Measurements from ENCODE around the gene FIGNL2. TPM values are rescaled to one million over a fixed set of nuclear protein-coding genes. Genes with fewer than 3 reads are reported as not detected.
"Not testable (repeated sequence)": the region's sequence is repeated elsewhere in the genome, so short reads cannot be mapped to it uniquely, and the experiment has no call there.

Gene FIGNL2
- total RNA-seq, 1 experiment from 2014 or later = not detected

DNA sequence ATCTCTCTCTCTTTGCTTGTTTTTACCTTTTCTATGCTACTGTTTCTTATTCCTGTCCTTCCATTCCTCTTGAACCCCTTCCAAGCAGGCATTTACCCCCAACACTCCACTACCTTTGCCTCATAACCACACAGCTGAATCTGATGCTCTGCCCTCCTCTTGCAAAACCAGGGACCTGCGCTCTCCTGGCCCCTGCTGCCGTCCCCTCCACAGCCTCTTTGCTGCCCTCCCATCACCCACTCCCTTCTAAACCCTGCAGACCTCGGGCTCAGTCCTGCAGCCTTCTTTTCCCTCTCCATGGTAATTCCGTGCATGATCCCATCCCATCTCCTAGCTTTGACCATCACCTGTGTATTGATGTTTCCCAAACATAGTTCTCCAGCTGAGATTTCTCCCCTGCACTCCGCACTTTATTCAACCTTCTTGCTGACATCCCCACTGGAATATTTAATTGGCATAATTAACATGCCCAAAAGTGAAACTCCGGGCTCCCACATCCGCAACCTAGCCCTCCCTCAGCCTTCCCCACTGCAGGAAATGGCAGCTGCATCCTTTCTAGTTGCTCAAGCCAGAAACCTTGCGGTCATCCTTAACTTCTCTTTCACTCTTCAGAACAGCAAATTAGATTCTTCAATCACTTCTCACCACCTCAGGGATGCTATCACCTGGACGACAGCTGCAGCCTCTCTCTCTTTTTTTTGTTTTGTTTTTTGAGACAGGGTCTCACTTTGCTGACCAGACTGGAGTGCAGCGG, 16.0 kb downstream of the FIGNL2 start:
- intact Hi-C loops (cut with micrococcal nuclease) = loop anchor here (5.0 kb wide), 1 partner anchor 45 kb away; no protein-coding TSS in a partner anchor
- Histone ChIP-seq H3K27me3 (ENCODE audit: low read length) (0 out of 2 replicates have a peak, but pooled peaks cover 4% of the 10 kb centered on the region), H3K9ac (ENCODE audit: low read length) (no peak overlapping the region), H3K36me3 (ENCODE audit: low read depth, low read length) (no peaks in the 10 kb centered on the region), H3K4me1 (ENCODE audit: insufficient read depth, low read length) (peaks cover 18% of the 10 kb centered on the region), H2AFZ (ENCODE audit: low read length) (no peak overlapping the region), H3K27ac (ENCODE audit: low read length) (no peak overlapping the region), H4K20me1 (ENCODE audit: low read length) (no peaks in the 10 kb centered on the region), H3F3A (ENCODE audit: low read length, unreplicated experiment) (no peaks in the 10 kb centered on the region), H3K79me2 (ENCODE audit: low read length) (no peaks in the 10 kb centered on the region), H3K9me2 (replicated peaks; ENCODE audit: low read length) (no peaks in the 10 kb centered on the region), H3K4me2 (ENCODE audit: low read length) (peak overlapping the region; percentile 44), H3K9me3 (ENCODE audit: low read length) (no peaks in the 10 kb centered on the region), H3K4me3 (ENCODE audit: low read length) (no peak overlapping the region)
- ChIA-PET POLR2A (ENCODE audit: unreplicated experiment) (interaction anchor here (0.5 to 1.0 kb wide), 2 partner anchors 12 to 46 kb away, joined by 3 to 6 read pairs; no protein-coding TSS in a partner anchor), CTCF (no interaction called here)
- no TSS peak for BruUV-seq (replicated peaks)
- no peak for ATAC-seq
- no peak for TF ChIP-seq EZH2 (IDR thresholded peaks at IDR 0.05; ENCODE audit: low read length, unreplicated experiment)
- no peak for DNase-seq

DNA sequence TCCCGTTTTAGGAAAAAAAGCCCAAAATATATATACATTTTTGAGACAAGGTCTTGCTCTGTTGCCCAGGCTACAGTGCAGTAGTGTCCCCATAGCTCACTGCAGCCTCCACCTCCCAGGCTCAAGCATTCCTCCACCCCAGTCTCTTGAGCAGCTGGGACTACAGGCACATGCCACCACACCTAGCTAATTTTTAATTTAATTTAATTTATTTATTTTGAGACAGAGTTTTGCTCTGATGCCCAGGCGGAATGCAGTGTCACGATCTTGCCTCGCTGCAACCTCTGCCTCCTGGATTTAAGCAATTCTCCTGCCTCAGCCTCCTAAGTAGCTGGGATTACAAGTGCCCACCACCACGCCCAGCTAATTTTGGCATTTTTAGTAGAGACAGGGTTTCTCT, 16.7 kb downstream of the FIGNL2 start:
- not testable (repeated sequence) for H3K4me3 ChIP-seq (ENCODE audit: low read length); H3K4me2 ChIP-seq (ENCODE audit: low read length); H3K27me3 ChIP-seq (ENCODE audit: low read length); H3K27ac ChIP-seq (ENCODE audit: low read length); H3K9me2 ChIP-seq (replicated peaks; ENCODE audit: low read length); H3K9me3 ChIP-seq (ENCODE audit: low read length); BruUV-seq (replicated peaks); ATAC-seq; H3K9ac ChIP-seq (ENCODE audit: low read length); H3K36me3 ChIP-seq (ENCODE audit: low read depth, low read length); H3K79me2 ChIP-seq (ENCODE audit: low read length); DNase-seq; H2AFZ ChIP-seq (ENCODE audit: low read length); H3F3A ChIP-seq (ENCODE audit: low read length, unreplicated experiment); H4K20me1 ChIP-seq (ENCODE audit: low read length)
- CTCF ChIA-PET = interaction anchor here (1.0 kb wide), 1 partner anchor 11 kb away, joined by 3 read pairs; no protein-coding TSS in a partner anchor
- POLR2A ChIA-PET (ENCODE audit: unreplicated experiment) = interaction anchor here (0.5 to 1.0 kb wide), 3 partner anchors 11 to 46 kb away, joined by 3 to 6 read pairs (median 5); no protein-coding TSS in a partner anchor
- intact Hi-C loops (cut with micrococcal nuclease) = loop anchor here (5.0 kb wide), 1 partner anchor 45 kb away; no protein-coding TSS in a partner anchor
- peaks cover 23% of the 10 kb centered on the region for H3K4me1 ChIP-seq (ENCODE audit: insufficient read depth, low read length)

DNA sequence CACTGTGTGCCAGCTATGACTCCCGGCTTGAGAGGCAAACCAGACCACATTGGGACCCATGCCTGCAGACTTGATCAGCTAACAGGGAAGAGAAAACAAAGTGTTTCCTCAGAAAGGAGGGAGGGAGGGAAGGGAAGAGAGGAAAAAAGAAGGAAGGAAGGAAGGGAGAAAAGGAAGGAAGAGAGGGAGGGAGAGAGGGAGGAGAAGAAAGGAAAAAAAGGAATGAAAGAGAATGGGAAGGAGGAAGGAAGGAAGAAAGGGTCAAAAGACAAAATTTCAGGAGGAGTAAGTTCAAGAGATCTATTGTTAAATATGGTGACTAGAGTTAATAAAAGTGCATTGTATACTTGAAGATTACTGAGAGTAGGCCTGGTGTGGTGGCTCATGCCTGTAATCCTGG, 18.9 kb downstream of the FIGNL2 start:
- Histone ChIP-seq H2AFZ (ENCODE audit: low read length) (no peak overlapping the region), H3K4me3 (ENCODE audit: low read length) (no peak overlapping the region), H3K27ac (ENCODE audit: low read length) (no peak overlapping the region), H3K27me3 (ENCODE audit: low read length) (0 out of 2 replicates have a peak, but pooled peaks cover 4% of the 10 kb centered on the region), H3K9me3 (ENCODE audit: low read length) (no peaks in the 10 kb centered on the region), H3K9me2 (replicated peaks; ENCODE audit: low read length) (no peaks in the 10 kb centered on the region), H3K36me3 (ENCODE audit: low read depth, low read length) (no peaks in the 10 kb centered on the region), H4K20me1 (ENCODE audit: low read length) (no peaks in the 10 kb centered on the region), H3K4me1 (ENCODE audit: insufficient read depth, low read length) (peaks cover 20% of the 10 kb centered on the region), H3K79me2 (ENCODE audit: low read length) (no peaks in the 10 kb centered on the region), H3K4me2 (ENCODE audit: low read length) (no peak overlapping the region), H3F3A (ENCODE audit: low read length, unreplicated experiment) (no peaks in the 10 kb centered on the region), H3K9ac (ENCODE audit: low read length) (no peak overlapping the region)
- CTCF ChIA-PET = interaction anchor here (0.6 kb wide), 2 partner anchors 45 to 1043 kb away, joined by 5 to 6 read pairs; no protein-coding TSS in a partner anchor
- intact Hi-C loops (cut with micrococcal nuclease) = loop anchor here (5.0 to 10.0 kb wide), 2 partner anchors 48 to 565 kb away; no protein-coding TSS in a partner anchor
- DNase-seq = no peak
- POLR2A ChIA-PET (ENCODE audit: unreplicated experiment) = no interaction called here
- no peak for ATAC-seq
- TF ChIP-seq EZH2phosphoT487 (IDR thresholded peaks at IDR 0.05; ENCODE audit: borderline replicate concordance, low read length) (no peak), EZH2 (IDR thresholded peaks at IDR 0.05; ENCODE audit: low read length, unreplicated experiment) (no peak)
- TF ChIP-seq, protein P1, sequence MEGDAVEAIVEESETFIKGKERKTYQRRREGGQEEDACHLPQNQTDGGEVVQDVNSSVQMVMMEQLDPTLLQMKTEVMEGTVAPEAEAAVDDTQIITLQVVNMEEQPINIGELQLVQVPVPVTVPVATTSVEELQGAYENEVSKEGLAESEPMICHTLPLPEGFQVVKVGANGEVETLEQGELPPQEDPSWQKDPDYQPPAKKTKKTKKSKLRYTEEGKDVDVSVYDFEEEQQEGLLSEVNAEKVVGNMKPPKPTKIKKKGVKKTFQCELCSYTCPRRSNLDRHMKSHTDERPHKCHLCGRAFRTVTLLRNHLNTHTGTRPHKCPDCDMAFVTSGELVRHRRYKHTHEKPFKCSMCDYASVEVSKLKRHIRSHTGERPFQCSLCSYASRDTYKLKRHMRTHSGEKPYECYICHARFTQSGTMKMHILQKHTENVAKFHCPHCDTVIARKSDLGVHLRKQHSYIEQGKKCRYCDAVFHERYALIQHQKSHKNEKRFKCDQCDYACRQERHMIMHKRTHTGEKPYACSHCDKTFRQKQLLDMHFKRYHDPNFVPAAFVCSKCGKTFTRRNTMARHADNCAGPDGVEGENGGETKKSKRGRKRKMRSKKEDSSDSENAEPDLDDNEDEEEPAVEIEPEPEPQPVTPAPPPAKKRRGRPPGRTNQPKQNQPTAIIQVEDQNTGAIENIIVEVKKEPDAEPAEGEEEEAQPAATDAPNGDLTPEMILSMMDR (conservative IDR thresholded peaks at IDR 0.05; ENCODE audit: low read depth, low read length) = no peak
- BruUV-seq (replicated peaks) = no TSS peak

Measured in PC-3 (cell line).